ENCODE measurements around the gene CALR.
"Not testable (repeated sequence)": the region's sequence is repeated elsewhere in the genome, so short reads cannot be mapped to it uniquely, and the experiment has no call there.

CALR gene

GRCh38 chr19:12937927-12938778, at the start of gene CALR:
Gene CALR (plus strand): TSS chr19:12938609. CDS start chr19:12938680, 71 bp downstream.
- DNase-seq, result peak; percentile 98 to 99

- not testable (repeated sequence) for DNase-seq
These were observed 48.1 kb upstream of the CALR start for GRCh38 chr19:12890299-12890786.

DNA sequence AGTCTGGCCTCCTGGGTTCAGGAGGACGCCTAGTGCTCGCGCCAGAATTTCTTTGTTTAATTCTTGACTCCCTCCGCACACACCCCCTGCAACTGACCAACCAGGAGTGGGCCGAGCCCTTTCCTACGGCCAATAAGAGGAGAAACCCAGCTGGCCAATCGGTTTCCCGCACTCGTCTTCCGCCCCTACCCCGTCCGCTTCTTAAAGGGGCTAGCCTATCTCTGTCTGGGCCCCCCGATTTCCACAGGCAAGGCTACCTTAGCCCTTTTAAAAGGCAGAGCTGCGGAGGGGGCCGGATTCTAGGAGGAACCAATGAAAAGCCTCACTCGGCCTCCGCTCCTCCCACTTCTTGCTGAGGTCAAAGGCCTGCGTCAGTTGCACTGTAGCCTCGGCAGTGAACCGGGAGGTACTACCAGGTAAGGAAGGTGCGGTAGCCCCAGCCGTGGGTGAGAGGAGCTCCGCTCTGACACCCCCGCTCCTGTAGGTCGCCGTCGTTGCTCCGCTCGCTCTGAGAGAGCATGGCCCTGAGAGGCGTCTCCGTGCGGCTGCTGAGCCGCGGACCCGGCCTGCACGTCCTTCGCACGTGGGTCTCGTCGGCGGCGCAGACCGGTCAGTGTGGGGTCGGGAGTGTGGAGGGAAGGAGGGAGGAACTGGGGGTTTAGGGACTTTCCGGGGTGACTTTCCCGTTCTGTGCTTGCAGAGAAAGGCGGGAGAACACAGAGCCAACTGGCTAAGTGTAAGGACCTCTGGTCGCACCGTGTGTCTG, 47.4 kb upstream of the CALR start, which contains the start of gene GCDH:
GCDH (plus strand) TSS at position 374 of the 766 bp plus-strand sequence; CDS start at position 519, 145 bp downstream.
- peak; percentile 98 to 99 for DNase-seq

DNA sequence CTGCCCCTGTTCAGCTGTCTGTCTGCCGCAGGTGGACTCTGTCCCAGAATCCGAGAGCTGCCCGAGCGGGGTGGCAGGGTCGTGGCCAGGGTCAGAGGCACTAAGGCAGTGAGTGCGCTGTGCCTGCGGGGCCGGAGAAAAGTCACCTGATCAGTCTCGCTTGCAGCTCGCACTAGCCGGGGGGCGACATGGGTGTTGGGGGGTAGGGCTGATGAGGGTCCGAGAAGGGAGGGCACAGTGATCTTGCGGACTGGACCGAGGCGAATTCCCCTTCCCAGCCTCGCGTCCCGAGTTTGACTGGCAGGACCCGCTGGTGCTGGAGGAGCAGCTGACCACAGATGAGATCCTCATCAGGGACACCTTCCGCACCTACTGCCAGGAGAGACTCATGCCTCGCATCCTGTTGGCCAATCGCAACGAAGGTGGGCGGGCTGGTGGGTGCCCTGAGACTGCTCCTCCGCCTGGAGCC, 46.8 kb upstream of the CALR start:
- DNase-seq, result no peak

DNA sequence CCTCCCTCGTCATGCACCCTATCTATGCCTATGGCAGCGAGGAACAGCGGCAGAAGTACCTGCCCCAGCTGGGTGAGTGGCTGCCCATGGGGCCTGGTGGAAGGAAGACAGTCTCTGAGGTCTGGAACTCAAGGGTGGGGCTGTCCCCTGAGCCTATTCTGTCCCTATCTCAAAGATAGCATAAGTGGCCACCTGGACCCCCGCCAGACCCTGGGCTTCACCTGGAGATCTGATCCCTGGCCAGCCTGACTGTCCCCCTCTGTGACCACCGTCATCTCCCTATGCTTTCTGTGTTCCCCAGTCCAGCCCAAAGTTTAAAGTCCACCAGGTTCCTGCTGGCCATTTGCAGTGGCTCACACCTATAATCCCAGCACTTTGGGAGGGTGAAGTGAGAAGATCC, 44.8 kb upstream of the CALR start:
- DNase-seq, result no peak

GRCh38 chr19:12896460-12896859, 41.9 kb upstream of the CALR start:
- no peak for DNase-seq

DNA sequence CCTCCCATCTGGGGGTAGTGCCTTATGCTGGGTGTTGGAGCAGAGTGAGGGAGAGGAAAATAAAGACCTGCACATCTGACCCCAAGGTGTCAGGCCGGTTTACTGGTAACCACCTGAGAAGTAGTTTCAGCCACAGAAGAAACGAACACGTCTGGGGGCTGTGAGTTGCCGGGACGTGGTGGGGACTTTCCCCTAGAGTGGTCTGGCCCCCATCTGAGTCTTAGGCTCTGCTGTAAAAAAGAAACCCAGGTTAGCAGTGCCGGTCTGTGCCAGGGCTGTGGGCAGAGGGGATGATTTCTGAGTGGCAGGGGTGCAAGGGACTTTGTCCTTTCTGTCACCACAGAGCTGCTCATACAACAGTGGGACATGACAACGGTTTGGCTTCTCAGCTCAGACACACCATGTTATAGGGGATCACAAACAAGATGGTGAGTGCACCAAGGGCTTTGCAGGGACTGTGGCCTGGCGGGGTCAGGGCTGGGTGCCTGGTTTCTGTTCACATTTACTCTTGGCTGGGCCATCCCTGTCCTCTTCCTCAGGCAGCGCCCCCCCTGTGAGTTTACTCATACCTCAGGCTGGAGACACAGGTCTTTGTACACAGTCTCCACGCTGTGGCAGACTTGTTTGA, 38.4 kb upstream of the CALR start:
- DNase-seq, result no peak

- no peak for DNase-seq
These were observed 31.2 kb upstream of the CALR start for GRCh38 chr19:12907166-12907565.

DNA sequence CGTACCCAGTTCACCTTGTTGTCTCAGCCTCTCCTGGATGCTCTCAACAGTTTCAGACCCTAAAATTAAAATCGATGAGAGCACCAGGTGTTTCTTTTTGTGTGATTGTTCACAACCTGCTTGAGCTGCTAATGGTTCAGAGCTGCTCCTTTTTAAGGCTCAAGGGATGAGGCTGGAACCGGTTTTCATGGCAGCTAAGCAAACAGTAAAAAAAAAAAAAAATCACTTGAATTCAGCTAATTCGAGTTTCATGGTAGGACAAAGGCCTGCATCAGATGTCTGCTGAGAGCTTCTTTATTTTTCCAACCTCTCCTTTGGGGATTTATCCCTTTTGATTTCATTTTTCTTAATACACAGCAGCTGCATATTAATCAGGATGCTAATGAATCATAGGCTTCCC, 25.8 kb upstream of the CALR start:
- DNase-seq, result no peak

DNA sequence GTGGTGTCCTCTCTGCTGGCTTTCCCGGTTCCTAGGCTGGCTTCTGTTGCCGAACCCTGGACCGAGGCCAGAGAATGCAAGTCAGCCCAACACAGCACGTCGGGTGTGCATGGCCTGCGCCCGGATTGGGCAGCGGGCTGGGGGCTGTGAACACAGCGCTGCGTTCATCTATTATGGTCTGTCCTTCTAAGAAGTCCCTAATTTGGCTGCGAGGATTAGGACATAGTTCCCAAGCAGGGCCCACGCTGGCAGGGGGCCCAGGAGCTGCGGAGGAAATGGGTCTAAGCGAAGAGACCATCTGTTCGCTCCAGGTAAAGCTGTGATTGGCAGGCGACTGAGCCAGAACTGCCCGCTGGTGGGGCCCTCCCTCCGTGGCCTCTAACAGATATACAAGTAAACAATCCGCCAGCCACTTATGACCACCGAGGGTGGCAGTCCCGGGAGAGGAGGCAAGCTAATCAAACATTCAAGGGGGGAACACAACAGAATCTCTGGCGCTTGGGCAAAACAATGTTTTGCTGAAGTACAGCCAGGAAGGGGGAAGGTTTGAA, 25.3 kb upstream of the CALR start:
- DNase-seq, result no peak

DNA sequence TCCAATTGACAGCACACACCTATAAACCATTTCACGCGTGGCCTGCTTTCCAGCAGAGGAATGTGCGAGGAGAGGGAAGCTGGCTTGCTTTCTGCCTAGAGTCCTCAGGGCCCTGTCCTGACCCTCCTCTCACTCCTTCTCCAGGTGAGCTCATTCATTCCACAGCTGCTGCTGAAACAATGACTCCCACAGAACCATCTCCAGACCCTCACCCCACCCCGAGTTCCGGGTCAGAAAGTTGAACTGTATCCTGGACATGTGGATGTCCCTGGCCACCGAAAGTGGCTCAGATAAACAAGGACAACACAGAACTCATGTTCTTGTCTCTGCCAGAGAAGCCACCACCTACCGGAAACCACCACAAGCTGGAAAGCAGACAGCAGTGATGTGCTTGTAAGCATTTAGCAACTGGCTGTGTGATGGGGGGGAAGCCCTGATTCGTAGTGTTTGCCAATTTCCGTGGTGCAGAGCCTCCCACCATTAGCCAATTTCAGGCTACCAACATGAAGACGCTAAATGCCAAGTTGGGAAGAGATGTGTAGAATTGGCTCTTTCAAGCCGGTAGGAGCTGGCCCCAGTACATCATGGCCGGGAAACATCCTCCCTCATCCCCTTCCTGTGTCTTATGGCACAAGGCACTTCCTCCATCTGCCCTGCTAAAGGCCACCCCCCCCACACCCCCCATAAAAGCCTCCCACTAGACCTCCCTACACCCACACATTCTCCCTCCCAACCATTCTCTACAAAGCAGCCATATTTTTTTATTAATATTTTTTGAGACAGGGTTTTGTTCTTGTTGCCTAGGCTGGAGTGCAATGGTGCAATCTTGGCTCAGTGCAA, 24.3 kb upstream of the CALR start:
- DNase-seq, result peak; percentile 37 to 43

DNA sequence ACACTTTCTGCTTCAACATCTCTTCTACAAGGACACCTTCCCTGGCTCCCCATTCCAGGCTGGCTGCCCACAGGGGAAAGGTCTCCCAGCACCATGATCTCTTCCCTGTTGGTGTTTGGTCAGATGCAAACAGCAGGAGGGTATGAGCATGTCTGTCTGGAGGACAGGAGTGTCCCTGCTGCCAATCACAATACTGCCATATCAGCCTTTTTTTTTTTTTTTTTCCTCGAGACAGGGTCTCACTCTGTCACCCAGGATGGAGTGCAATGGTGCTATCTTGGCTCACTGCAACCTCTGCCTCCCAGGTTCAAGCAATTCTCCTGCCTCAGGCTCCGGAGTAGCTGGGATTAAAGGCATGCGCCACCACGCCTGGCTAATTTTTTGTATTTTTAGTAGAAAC, 22.5 kb upstream of the CALR start:
- not testable (repeated sequence) for DNase-seq

DNA sequence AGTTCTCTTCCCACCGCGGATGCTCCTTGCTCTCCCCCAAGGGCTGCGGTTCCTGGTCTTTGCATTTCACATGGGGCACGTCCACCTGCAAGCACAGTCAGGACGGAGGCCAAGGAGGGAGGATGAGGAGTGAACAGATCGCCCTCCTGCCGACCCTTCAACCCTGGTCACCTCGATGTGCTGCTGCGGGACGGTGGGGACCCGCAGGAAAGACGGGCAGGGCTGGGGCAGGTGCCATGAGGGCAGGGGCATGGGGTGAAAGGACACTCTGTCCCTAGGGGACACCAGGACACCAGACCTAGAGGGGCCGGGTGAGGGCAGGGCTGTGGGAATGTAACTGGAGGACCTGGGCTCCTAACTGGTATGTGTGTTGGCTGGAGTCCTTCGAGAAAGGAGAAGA, 20.2 kb upstream of the CALR start:
- no peak for DNase-seq

- DNase-seq, result no peak
These were observed 17.4 kb upstream of the CALR start for GRCh38 chr19:12921047-12921446.

- DNase-seq, result no peak
These were observed 15.4 kb upstream of the CALR start for GRCh38 chr19:12922959-12923358.

GRCh38 chr19:12924621-12925310, 13.6 kb upstream of the CALR start:
- no peak for DNase-seq

- no peak for DNase-seq
These were observed 8.3 kb upstream of the CALR start for GRCh38 chr19:12930002-12930645.

DNA sequence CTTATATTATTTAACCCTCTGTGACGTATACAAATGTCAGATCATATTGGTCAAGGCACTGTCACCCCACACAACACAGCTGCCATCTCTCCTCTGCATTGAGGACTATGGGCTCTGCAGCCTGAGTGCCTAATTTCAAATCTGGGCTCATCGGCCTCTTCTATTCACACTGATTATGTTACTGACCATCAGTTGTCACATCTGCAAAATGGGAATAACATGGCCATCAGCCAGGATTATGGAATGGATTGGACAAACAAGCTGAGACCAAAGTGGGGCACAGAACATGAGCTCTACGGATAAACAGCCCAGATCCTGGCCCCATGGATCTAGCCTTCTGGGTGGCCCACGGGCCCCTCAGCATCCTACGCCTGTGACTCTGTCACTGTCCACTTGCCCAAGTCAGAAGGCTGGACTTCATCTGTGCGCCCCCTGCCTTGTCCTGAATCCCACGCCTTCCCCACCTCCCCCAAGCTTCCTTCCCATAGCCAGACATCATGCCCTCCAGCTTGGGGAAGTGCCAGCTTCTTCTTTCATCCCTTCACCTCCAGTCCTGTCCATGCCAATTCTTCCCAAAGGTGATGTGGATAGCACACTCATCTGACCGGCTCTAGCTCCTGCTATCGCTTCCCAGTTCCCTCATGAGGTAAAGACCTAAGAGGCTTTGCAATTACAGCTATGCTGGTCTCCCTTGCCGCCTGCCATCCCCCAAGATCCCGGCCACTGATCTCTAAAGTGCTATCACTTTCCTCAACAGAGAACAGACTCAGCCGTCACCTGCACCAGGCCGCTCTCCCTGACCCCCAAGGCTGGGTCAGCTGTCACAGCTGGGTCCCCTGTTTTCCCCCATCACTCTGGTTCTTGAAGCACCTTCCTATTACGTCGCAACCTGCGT, 5.8 kb upstream of the CALR start:
- peak in 1 of 2 donors; percentile 25 for DNase-seq

DNA sequence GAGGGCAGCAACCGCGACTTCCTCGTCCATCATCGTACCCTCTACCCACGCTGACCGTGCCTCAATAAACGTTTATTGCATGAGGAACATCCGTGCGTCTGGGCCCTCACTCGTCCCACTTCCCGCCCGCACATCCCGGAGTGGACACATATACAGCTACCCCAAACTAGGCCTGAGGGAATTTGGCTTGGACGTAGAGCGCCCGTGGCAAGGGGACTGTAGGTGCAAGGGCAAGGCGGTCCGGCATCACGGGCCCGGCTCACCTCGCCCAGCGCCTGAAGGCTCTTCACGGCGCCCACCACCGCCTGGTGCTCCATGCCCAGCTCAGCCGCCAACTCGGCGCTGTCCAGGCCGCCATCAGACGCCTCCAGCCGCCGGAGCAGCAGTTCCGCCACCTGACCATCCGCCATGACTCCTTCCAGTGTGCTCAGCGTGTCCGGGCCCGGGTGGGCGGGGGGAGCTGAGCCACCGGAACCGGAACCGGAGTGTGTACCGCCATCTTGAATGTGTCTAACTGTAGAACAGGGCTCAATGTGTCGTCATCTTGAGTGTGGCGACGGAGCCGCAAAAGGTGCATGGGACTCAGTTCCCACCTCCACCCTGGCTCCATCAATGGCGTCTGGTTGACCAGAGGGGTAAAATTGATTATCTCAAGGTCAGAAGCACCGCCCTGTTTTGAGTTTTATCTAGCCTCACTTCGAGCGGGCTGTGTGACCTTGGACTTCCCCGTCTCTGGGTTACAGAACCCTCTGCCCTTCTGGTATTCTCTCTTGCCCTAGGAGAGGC, 4.9 kb upstream of the CALR start, which contains the start of gene FARSA:
FARSA (minus strand) TSS at position 425 of the 786 bp plus-strand sequence; CDS start at position 410, 15 bp downstream.
- DNase-seq, result peak; percentile 90 to 94
